ENCODE measurements around the gene PDE8B. TPM values are rescaled to one million over a fixed set of nuclear protein-coding genes. Genes with fewer than 3 reads are reported as not detected.
A peak's percentile ranks its signal among the peaks of the same experiment; 100 is the strongest.

The PDE8B gene
- total RNA-seq, 6 experiments from 2014 or later = 1.2 to 5.4 (median 2.4) TPM

- intact Hi-C loops (cut with DNase I) = no loop called here
- no peak for DNase-seq
- ATAC-seq = no peak
Measured at GRCh38 chr5:77389746-77390145, 179.3 kb downstream of the PDE8B start.

GRCh38 chr5:77390221-77390620 lies 179.7 kb downstream of the PDE8B start:
- no peak overlapping the region for H3K4me3 ChIP-seq
- ATAC-seq = no peak
- TF ChIP-seq CTCF (IDR thresholded peaks at IDR 0.05) = no peak
- TF ChIP-seq POLR2A (IDR thresholded peaks at IDR 0.05) = no peak
- H3K27ac ChIP-seq = no peak overlapping the region
- no peaks in the 10 kb centered on the region for H3K36me3 ChIP-seq
- no peaks in the 10 kb centered on the region for H3K27me3 ChIP-seq
- no peak for DNase-seq
- intact Hi-C loops (cut with DNase I) = no loop called here
- whole genome bisulfite sequencing (ENCODE audit: insufficient coverage, low coverage, low lambda C conversion rate, missing lambda C conversion rate) = 69% methylated on average over 2 of the region's 3 CpGs
- H3K9me3 ChIP-seq = no peaks in the 10 kb centered on the region
- H3K4me1 ChIP-seq = peaks cover 0 to 13% (median 0%) of the 10 kb centered on the region in 4 donors

More at GRCh38 chr5:77389746-77390145, 179.3 kb downstream of the PDE8B start:
- Histone ChIP-seq H3K4me1 (peaks cover 0 to 13% (median 0%) of the 10 kb centered on the region in 4 donors), H3K36me3 (no peaks in the 10 kb centered on the region), H3K9me3 (no peaks in the 10 kb centered on the region), H3K27me3 (no peaks in the 10 kb centered on the region), H3K4me3 (no peak overlapping the region), H3K27ac (no peak overlapping the region)
- 69% methylated on average over 2 of the region's 2 CpGs for WGBS (ENCODE audit: insufficient coverage, low coverage, low lambda C conversion rate, missing lambda C conversion rate)
- TF ChIP-seq CTCF (IDR thresholded peaks at IDR 0.05) (no peak), POLR2A (IDR thresholded peaks at IDR 0.05) (no peak)

GRCh38 chr5:77390795-77391194 lies 180.3 kb downstream of the PDE8B start:
- intact Hi-C loops (cut with DNase I) = no loop called here
- H3K27ac ChIP-seq = no peak overlapping the region
- no peak for TF ChIP-seq POLR2A (IDR thresholded peaks at IDR 0.05)
- H3K4me1 ChIP-seq = peaks cover 0 to 13% (median 0%) of the 10 kb centered on the region in 4 donors
- H3K36me3 ChIP-seq = no peaks in the 10 kb centered on the region
- H3K27me3 ChIP-seq = no peaks in the 10 kb centered on the region
- H3K4me3 ChIP-seq = no peak overlapping the region
- DNase-seq (peak in 2 of 3 donors; percentile 48 to 77), ATAC-seq (peak; percentile 87 to 96 (median 94))
- WGBS (ENCODE audit: insufficient coverage, low coverage, low lambda C conversion rate, missing lambda C conversion rate) = 32% methylated on average over 2 of the region's 2 CpGs
- H3K9me3 ChIP-seq = no peaks in the 10 kb centered on the region

GRCh38 chr5:77391240-77391765 lies 180.8 kb downstream of the PDE8B start:
- H3K36me3 ChIP-seq = no peaks in the 10 kb centered on the region
- no peak overlapping the region for H3K4me3 ChIP-seq
- H3K27me3 ChIP-seq = no peaks in the 10 kb centered on the region
- peaks cover 0 to 13% (median 0%) of the 10 kb centered on the region in 4 donors for H3K4me1 ChIP-seq
- ATAC-seq (peak; percentile 17 to 36 (median 28)), DNase-seq (no peak)
- TF ChIP-seq CTCF (IDR thresholded peaks at IDR 0.05) (no peak), POLR2A (IDR thresholded peaks at IDR 0.05) (no peak)
- no peak overlapping the region for H3K27ac ChIP-seq
- 61% methylated on average over 6 of the region's 10 CpGs for WGBS (ENCODE audit: insufficient coverage, low coverage, low lambda C conversion rate, missing lambda C conversion rate)
- no peaks in the 10 kb centered on the region for H3K9me3 ChIP-seq
- intact Hi-C loops (cut with DNase I) = no loop called here

GRCh38 chr5:77394064-77394715 lies 183.7 kb downstream of the PDE8B start:
- DNase-seq (no peak), ATAC-seq (peak; percentile 33 to 62 (median 46))
- Histone ChIP-seq H3K4me1 (peaks cover 0 to 13% (median 0%) of the 10 kb centered on the region in 4 donors), H3K27ac (no peak overlapping the region), H3K27me3 (no peaks in the 10 kb centered on the region), H3K36me3 (no peaks in the 10 kb centered on the region), H3K4me3 (no peak overlapping the region), H3K9me3 (no peaks in the 10 kb centered on the region)
- 50% methylated on average over 3 of the region's 3 CpGs for WGBS (ENCODE audit: insufficient coverage, low coverage, low lambda C conversion rate, missing lambda C conversion rate)
- intact Hi-C loops (cut with DNase I) = no loop called here
- TF ChIP-seq POLR2A (IDR thresholded peaks at IDR 0.05) (no peak), CTCF (IDR thresholded peaks at IDR 0.05) (peak in 1 of 4 donors; percentile 16)

All from right lobe of liver (tissue), 6 donors.